Hair follicle dermal papilla cell (primary cell): Measurements from ENCODE around the gene RNF43. TPM values are rescaled to one million over a fixed set of nuclear protein-coding genes. Genes with fewer than 3 reads are reported as not detected.

ENCODE experiments used
- total RNA-seq: library from RNA; depleted of rRNA; stranded (reverse); fragments of >200 nt; gene quantifications from 2 replicates; pipeline ENCODE4 v1.2.3, GENCODE V29; 2012

RNF43 gene
- total RNA-seq = 0.12 and 0.32 TPM in 2 replicates

DNA sequence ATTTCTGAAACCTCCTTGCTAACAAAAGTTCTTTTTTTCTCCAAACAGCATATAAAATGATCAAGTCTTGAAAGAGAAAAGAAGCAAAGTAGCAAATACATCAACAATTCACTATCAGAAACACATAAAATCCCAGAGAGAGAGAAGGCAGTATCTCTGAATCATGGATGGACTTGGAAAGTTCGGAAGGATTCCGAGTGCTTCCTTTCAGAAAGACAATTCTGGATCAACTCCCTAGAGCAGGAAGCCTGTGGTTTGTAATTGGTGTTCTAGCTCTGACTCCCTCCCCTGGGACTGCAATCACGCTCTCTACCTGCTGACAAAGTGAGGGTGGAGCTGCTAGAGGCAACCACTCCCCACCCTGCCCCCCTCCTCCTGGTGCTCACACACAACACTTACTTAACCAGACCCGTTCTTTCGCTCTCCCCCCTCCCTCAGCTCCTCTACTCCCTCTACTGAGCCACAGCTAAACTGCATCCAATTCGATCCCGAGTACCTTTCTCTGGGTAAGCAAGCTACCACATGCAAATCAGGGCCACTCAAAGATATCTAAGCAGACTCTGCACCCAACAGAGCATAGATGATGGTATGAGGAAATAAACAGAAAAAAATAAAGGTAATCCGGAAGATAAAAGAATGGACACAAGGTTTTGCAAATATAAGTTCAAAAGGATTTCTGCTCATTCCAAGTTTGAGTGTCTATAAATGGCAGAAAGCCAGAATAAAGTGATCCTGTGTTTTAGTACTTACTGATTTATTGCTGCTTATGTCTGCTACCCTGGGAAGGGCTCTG, at the start of gene RNF43:
TSS of gene RNF43 (minus strand) at position 235 of the 793 bp plus-strand sequence. CDS start 1,957 bp downstream, outside the sequence.

Other genes with a start within 250 kb of the RNF43 start
- not detected in 2 replicates for gene EPX, start 224.8 kb downstream of the RNF43 start, total RNA-seq
- gene MKS1, start 198.3 kb downstream of the RNF43 start, total RNA-seq = 11.2 and 15.1 TPM in 2 replicates
- gene LPO, start 178.9 kb downstream of the RNF43 start, total RNA-seq = not detected in 2 replicates
- not detected in 2 replicates for gene MPO, start 136.6 kb downstream of the RNF43 start, total RNA-seq
- gene TSPOAP1, start 88.7 kb downstream of the RNF43 start, total RNA-seq = 1.9 and 2.1 TPM in 2 replicates
- 32.1 and 33.3 TPM in 2 replicates for gene SUPT4H1, start 65.3 kb downstream of the RNF43 start, total RNA-seq
- under 0.01 TPM in 1 of 2 replicates, not detected in the other for gene HSF5, start 70.9 kb upstream of the RNF43 start, total RNA-seq
- 93.5 and 95.3 TPM in 2 replicates for gene MTMR4, start 97.1 kb upstream of the RNF43 start, total RNA-seq